GM12878 (cell line): ENCODE data around the gene FGD4. TPM values are rescaled to one million over a fixed set of nuclear protein-coding genes. Genes with fewer than 3 reads are reported as not detected.

ENCODE experiments used
- ATAC-seq: fragments of 200-7000 bp; cut with Tn5 transposase; 3 replicates; pipeline ENCODE4 v1.9.1; 2020; ENCODE audit warnings: mild to moderate bottlenecking, moderate library complexity
- BruUV-seq: library from RNA; stranded (reverse); fragments of 400-500 nt; replicated peaks from 2 replicates; lab custom pipeline; 2021; lab: Mats Ljungman, UMichigan
- CTCF ChIA-PET: fragments of 300-600 bp; sonication (Branson Sonifier 250); formaldehyde crosslinking; extraction: SDS; loops from one replicate; lab custom pipeline; 2021; ENCODE audit warnings: inconsistent platforms; lab: Yijun Ruan, JAX
- POLR2A ChIA-PET: fragments of 350-600 bp; formaldehyde crosslinking; extraction: SDS; loops from one replicate; lab custom pipeline; 2021; ENCODE audit warnings: inconsistent platforms; lab: Charles Lee
- RAD21 ChIA-PET: fragments of 300-600 bp; sonication (Branson Sonifier 250); formaldehyde crosslinking; loops from one replicate; lab custom pipeline; 2023; ENCODE audit warnings: antibody characterized with exemption; ENCODE audit not compliant: unreplicated experiment; lab: Charles Lee
- SMC1A ChIA-PET: fragments of 300-600 bp; sonication (Branson Sonifier 250); formaldehyde crosslinking; loops from one replicate; lab custom pipeline; 2023; ENCODE audit not compliant: unreplicated experiment, uncharacterized antibody; lab: Charles Lee
- DNase-seq: peaks from one replicate; pipeline ENCODE4 v3.0.0-alpha.2; 2011; ENCODE audit warnings: low read depth, low spot score
- FAIRE-seq: peaks from 3 replicates; lab custom pipeline; 2011; peaks lifted over from hg19 to GRCh38; lab: Jason Lieb, UNC
- H2AFZ ChIP-seq: 2 replicates; pipeline ENCODE4 v1.6.0; 2011; ENCODE audit warnings: low read depth, low read length, control low read depth; ENCODE audit not compliant: control insufficient read depth
- H3K27ac ChIP-seq: 2 replicates; pipeline ENCODE4 v1.5.1; 2011; ENCODE audit warnings: control low read depth; ENCODE audit not compliant: control insufficient read depth, insufficient read depth
- H3K27me3 ChIP-seq, 2 experiments: replicated peaks in 1 of 2; 2 replicates each; pipeline versions ENCODE4 v1.6.0 to v1.6.1; 2011; ENCODE audit warnings: low read length in 1 of 2; ENCODE audit not compliant: control insufficient read depth in 2 of 2, insufficient read depth in 2 of 2
- H3K36me3 ChIP-seq, 2 experiments: 2 replicates each; pipeline ENCODE4 v1.5.1; 2011; ENCODE audit warnings: low read length in 1 of 2; ENCODE audit not compliant: control insufficient read depth in 2 of 2, insufficient read depth in 2 of 2
- H3K4me1 ChIP-seq: 2 replicates; pipeline ENCODE4 v1.6.1; 2011; ENCODE audit warnings: mild to moderate bottlenecking, low read length, moderate library complexity, mixed read lengths; ENCODE audit not compliant: control insufficient read depth, insufficient read depth
- H3K4me2 ChIP-seq: 2 replicates; pipeline ENCODE4 v1.6.0; 2011; ENCODE audit warnings: control low read depth; ENCODE audit not compliant: control insufficient read depth, insufficient read depth
- H3K4me3 ChIP-seq: fragments of 200-600 bp; sonication (generic); 2 replicates; pipeline ENCODE4 v1.5.1; 2016
- H3K79me2 ChIP-seq: 2 replicates; pipeline ENCODE4 v1.6.0; 2011; ENCODE audit warnings: low read length; ENCODE audit not compliant: control insufficient read depth, insufficient read depth
- H3K9ac ChIP-seq: 2 replicates; pipeline ENCODE4 v1.8.0; 2011; ENCODE audit warnings: low read length, control low read depth, mixed read lengths; ENCODE audit not compliant: control insufficient read depth, insufficient read depth
- H3K9me3 ChIP-seq: replicated peaks from 3 replicates; pipeline ENCODE4 v1.5.1; 2011; ENCODE audit warnings: mild to moderate bottlenecking, low read length; ENCODE audit not compliant: control insufficient read depth, insufficient read depth
- H4K20me1 ChIP-seq: 2 replicates; pipeline ENCODE4 v1.6.0; 2011; ENCODE audit not compliant: control insufficient read depth, insufficient read depth
- IKZF1 ChIP-seq: fragments of 450-650 bp; conservative IDR thresholded peaks from 2 replicates; pipeline ENCODE4 v1.6.1; 2017; ENCODE audit warnings: antibody characterized with exemption, mild to moderate bottlenecking
- KLF5 ChIP-seq: fragments of 450-650 bp; IDR thresholded peaks from 2 replicates; pipeline ENCODE4 v1.6.1; 2014; ENCODE audit warnings: mild to moderate bottlenecking; ENCODE audit not compliant: partially characterized antibody
- NFIC ChIP-seq: IDR thresholded peaks from 2 replicates; pipeline ENCODE4 v1.6.1; 2012; ENCODE audit warnings: low read depth, mild to moderate bottlenecking, inconsistent platforms, low read length, moderate library complexity
- SRF ChIP-seq, 2 experiments: IDR thresholded peaks; 2 replicates each; pipeline ENCODE4 v1.6.1; 2011; ENCODE audit warnings: low read depth in 2 of 2, low read length in 2 of 2, mild to moderate bottlenecking in 1 of 2, moderate library complexity in 1 of 2
- STAT3 ChIP-seq: IDR thresholded peaks from 2 replicates; pipeline ENCODE4 v1.6.1; 2011; ENCODE audit warnings: low read depth, low read length, improper control_type of control experiment
- ZZZ3 ChIP-seq: IDR thresholded peaks from 2 replicates; pipeline ENCODE4 v1.6.1; 2011; ENCODE audit warnings: low read depth; ENCODE audit not compliant: control insufficient read depth, insufficient read length
- WGBS: methylation state at CpG from one replicate; pipeline ENCODE4 v1.1.6; 2016; ENCODE audit warnings: low lambda C conversion rate; ENCODE audit not compliant: insufficient replicate concordance, insufficient coverage; ENCODE audit errors: missing lambda C conversion rate; 5-methylcytosine and 5-hydroxymethylcytosine counted together
- in situ Hi-C: fragments of 300-500 bp; cut with MboI; formaldehyde crosslinking; loops from 9 replicates; pipeline ENCODE4 v1.14.3; 2018; ENCODE audit warnings: mixed read lengths
- intact Hi-C: fragments of 100-400 bp; cut with micrococcal nuclease; formaldehyde crosslinking; loops from one replicate; pipeline ENCODE4 v1.14.2; 2022; ENCODE audit not compliant: unreplicated experiment
- polyA plus RNA-seq, 11 experiments: library from polyadenylated mRNA; depleted of rRNA in 4 of 11; unstranded in 6 of 11; stranded (reverse) in 5 of 11; fragments of >200 nt; fragmentation: Nextera tagmentation in 4 of 11; fragmentation: Illumina TruSeq in 1 of 11; extraction: Ambion mirVana in 4 of 11; extraction: Trizol in 1 of 11; gene quantifications; 1 replicate in 1 of 11; 2 replicates in 10 of 11; pipeline versions ENCODE4 v1.2.1 to v1.2.3, GENCODE V29; 2011 to 2016; ENCODE audit warnings: inconsistent platforms in 2 of 11, missing spikeins in 2 of 11, low read depth in 1 of 11
- total RNA-seq, 4 experiments: library from RNA; depleted of rRNA in 3 of 4; stranded (reverse); fragments of >200 nt in 3 of 4; fragmentation: Illumina TruSeq in 1 of 4; extraction: Trizol in 1 of 4; gene quantifications; 2 replicates each; pipeline versions ENCODE4 v1.2.1 to v1.2.3, GENCODE V29; 2013 to 2021
- TF ChIP-seq, protein P1 (sequence below): fragments of 450-650 bp; IDR thresholded peaks from 2 replicates; pipeline ENCODE4 v1.6.1; 2017; ENCODE audit warnings: mild to moderate bottlenecking, low read depth, inconsistent platforms; ENCODE audit not compliant: poor library complexity, severe bottlenecking

Gene FGD4
- total and polyA plus RNA-seq, 10 of the 15 experiments (the other 5 are each of a cell fraction or from before 2014, with no cell fraction given) = 0.01 to 0.18 (median 0.08) TPM; not detected in 3

- no peak for FAIRE-seq
Observed at GRCh38 chr12:32486158-32486557, 86.8 kb downstream of the FGD4 start.

More at GRCh38 chr12:32486158-32486557, 86.8 kb downstream of the FGD4 start:
- ChIA-PET SMC1A (no interaction called here), POLR2A (no interaction called here), RAD21 (no interaction called here), CTCF (interaction anchor here (0.7 kb wide), 1 partner anchor 317 kb away, joined by 3 read pairs; no protein-coding TSS in a partner anchor)
- no TSS peak for BruUV-seq
- DNase-seq = no peak
- Histone ChIP-seq H4K20me1 (no peaks in the 10 kb centered on the region), H3K79me2 (no peaks in the 10 kb centered on the region), H3K4me2 (no peak overlapping the region), H2AFZ (no peak overlapping the region), H3K27me3 (0 out of 4 replicates have a peak, but pooled peaks cover 0 to 2% of the 10 kb centered on the region in 2 experiments), H3K36me3 (no peaks in the 10 kb centered on the region), H3K27ac (no peak overlapping the region), H3K4me3 (no peak overlapping the region), H3K9me3 (no peaks in the 10 kb centered on the region), H3K9ac (no peak overlapping the region), H3K4me1 (peaks cover 10% of the 10 kb centered on the region)
- in situ Hi-C loops = no loop called here
- intact Hi-C loops = no loop called here
- TF ChIP-seq SRF (IDR thresholded peaks at IDR 0.05; ENCODE audit: low read depth in 2 of 2, low read length in 2 of 2) (no peak), STAT3 (no peak), IKZF1 (no peak), KLF5 (no peak), NFIC (no peak), ZZZ3 (no peak)
- TF ChIP-seq, protein P1, sequence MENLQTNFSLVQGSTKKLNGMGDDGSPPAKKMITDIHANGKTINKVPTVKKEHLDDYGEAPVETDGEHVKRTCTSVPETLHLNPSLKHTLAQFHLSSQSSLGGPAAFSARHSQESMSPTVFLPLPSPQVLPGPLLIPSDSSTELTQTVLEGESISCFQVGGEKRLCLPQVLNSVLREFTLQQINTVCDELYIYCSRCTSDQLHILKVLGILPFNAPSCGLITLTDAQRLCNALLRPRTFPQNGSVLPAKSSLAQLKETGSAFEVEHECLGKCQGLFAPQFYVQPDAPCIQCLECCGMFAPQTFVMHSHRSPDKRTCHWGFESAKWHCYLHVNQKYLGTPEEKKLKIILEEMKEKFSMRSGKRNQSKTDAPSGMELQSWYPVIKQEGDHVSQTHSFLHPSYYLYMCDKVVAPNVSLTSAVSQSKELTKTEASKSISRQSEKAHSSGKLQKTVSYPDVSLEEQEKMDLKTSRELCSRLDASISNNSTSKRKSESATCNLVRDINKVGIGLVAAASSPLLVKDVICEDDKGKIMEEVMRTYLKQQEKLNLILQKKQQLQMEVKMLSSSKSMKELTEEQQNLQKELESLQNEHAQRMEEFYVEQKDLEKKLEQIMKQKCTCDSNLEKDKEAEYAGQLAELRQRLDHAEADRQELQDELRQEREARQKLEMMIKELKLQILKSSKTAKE = no peak
- WGBS = 15% methylated on average over 2 of the region's 2 CpGs
- no peak for ATAC-seq
